Smooth muscle cell of the brain vasculature (primary cell): Measurements from ENCODE around the gene DRD4.

ENCODE experiments used
- DNase-seq: peaks from one replicate; pipeline ENCODE4 v3.0.0-alpha.2; 2012; ENCODE audit warnings: low read depth, low spot score

The DRD4 gene

GRCh38 chr11:621838-622237 is 15.2 kb upstream of the DRD4 start:
- no peak for DNase-seq

DNA sequence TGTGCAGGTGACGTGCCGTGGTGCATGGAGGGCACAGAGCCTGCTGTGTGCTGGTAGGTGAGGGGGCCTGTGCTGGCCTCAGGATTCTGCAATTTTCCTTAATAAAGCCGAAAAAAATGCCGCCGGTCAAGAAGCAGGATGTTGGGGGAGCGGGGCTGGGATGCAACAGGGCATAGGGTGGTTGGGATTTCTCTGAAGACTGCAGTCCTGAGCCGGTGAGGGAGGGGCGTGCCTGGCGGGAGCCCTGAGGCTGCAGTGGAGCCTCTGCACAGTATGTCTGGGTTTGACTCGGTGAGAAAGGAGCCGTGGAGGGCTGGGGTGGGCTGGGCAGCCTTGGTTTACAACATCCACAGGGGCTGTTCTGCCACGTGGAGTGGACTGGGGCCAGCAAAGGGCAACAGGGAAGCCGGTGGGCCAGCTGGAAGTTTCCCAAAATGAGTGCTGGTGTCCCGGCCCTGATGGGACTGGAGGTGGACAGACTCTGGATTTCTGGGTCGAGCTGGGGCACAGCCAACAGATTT is 13.7 kb upstream of the DRD4 start:
- DNase-seq = no peak

DNA sequence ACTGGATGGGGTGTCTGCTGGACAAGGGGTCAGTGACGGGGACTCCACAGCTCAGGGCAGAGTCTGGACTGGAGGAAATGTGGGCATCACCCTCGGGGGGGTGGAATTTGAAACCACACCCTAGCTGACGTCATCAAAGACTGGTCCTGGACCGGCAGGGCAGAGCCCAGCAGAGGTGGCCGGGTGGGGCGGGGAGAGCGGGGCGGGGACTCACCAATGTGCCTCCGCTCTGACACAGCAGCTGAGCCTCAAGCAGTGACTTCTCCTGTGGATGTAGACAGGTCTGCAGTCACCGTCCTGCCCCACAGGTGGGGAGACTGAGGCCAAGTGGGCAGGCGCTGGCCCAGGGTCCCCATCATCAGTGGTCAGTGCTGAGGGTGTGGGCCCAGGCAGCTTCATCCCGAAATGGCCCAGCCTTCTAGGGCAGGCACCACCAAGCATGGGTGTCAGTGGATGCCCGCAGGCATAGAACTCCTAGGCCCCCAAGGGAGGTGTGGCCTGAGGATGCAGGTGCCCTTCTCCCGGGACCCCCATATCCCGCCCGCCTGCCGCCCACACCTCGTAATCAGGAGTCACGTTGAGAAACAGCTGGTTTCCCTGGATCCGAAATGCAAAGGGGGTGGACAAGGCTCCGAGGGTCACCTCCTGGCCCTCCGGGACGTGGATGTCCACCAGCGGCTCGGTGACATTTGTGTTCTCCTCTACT is 12.9 kb upstream of the DRD4 start:
- DNase-seq = no peak

DNA sequence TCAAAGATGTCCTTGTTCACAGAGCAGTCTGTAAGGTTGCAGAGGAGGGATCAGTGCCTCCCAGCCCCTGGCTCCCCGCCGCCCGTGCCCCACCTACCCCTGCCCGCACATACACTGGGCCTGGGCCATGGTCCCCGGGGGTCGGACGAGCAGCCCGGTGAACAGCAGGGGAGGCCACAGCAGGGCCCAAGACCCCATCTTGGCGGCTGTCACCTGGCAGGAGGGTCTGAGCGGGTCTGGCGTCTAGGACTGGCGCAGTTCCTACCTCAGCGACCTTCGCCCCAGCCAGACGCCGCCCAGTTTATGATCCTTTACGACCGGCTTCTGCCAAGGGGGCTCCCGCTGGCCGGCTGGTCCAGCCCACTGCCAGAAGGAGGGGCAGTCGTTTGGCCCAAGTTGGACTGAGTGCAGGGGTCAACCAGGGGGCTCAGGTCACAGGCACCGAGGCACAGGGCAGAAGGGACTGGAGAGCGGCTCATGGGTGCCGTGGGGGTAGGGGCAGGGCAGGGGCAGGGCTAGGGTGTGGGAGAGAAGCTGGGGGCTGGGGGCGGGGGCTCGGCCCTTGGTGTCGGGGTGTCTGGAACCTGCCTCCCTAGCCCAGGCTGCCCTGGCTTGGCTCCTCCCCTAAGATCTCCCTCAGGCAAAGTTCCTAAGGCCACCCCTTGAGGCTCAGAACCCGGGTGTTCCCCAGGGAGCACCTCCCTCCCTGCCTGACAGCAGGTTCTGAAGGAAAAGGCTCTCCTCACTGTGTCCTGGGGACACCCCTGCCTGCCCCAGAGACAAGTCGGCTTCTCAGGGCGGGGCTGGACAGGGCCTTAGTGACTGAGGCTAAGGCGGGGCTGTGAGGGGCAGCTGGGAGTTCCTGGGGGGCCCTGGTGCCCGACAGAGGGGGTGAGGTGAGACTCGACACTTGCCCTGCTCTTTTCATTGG is 12.1 kb upstream of the DRD4 start, which contains the start of gene CDHR5:
Gene CDHR5, minus strand, starts transcription at position 251 of the 931 bp plus-strand sequence. Its CDS starts 53 bp downstream, at position 198.
- DNase-seq = no peak

DNA sequence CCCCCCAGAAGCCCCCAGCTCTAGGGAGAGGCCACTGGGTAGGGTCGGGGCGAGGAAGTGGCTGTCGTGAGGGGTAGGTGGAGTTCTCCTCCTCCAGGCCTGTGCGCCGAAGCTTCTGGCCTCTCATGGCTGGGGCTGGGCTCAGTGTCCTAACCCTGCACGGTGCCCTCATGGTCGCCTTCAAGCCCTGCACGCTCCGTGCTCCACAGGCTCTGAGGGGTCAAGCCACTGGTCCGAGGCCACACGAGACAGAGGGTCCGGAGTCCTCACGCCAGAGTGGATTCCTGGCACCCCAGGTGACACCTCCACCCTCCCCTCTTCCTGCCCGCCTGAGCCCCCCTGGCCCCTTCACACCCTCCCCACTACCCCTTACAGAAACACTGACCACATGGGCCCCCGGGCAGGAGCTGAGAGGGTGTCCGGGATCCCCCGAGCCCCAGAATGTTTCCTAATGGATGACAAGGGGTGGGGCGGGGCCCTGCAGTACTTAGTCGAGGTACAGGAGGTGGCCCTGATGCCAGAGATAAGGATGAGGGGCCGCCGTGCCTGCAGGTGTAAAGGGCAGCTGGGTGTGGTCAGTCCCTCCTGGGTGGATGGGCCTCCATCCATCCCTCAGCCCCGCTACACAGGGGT is 11.3 kb upstream of the DRD4 start:
- no peak for DNase-seq

DNA sequence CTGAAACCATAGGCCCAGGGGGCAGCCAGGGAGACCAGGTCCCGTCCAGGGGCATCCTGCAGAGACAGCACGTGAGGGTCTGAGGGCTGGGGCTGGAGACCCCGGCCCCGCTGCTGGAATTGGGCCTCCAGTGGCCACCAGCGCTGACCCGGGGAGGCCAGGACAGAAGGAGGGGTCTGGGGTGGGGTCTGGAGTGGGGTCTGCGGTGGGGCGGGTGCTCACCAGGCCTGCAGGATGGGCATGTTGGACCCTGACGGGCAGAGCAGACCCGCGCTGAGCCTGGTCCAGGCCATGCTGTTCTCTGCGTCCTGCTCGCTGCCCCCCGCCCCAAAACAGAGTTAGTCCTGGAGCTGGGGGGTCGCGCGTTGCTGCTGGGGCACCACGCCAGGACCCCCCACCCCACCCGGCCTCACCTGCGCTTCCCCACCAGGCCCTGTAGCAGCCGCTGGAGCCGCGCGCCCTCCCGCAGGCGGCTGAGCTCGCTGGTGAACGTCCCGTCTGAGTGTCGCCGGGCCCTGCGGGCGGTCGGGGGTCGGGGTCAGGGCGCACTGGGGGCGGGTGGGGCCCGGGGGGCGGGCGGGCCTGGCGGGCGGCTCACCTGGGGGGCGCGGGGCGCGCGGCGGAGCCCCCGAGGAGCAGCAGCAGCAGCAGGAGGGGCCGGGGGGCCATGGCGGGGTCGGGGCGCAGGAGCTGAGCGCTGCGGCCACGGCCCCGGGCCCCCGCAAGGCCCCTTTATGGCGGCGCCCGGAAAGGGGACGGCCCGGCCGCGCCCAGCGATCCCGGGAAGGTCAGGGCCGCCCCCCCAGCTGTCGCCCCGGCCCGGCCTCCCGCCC is 10.4 kb upstream of the DRD4 start, which contains the start of gene SCT:
Gene SCT, minus strand, starts transcription at position 707 of the 833 bp plus-strand sequence. Its CDS starts 38 bp downstream, at position 669.
- no peak for DNase-seq

DNA sequence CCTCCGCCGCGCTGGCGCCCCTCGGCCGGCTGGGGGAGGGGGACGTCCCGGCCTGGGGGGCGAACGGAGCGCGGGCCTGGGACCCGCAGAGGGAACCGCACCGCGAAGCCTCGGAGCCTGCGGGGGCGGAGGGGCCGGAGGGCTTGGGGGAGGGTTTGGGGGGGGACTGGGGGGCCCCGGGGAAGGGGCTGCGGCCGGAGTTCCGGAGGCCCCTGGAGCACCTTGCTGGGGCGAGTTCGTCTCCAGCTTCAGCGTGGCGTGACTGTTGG is 9.8 kb upstream of the DRD4 start:
- DNase-seq = no peak

DNA sequence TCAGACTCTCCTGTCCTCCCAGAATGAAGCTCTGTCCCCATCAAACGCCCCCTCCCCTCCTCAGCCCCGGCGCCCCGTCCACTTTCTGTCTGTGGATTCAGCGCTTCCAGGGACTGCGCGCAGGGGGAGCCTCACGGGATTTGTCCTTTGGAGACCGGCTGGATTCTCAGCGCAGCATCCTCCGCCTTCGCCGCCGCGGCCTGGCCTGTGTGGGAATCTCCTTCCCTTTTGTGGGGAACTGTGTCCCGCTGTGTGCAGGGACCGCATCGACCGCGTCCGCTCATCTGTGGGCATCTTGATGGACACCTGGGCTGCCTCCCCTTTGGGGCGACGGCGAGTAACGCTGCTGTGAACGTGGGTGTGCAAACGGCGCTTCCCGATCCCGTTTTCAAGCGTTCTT is 9.0 kb upstream of the DRD4 start:
- no peak for DNase-seq

GRCh38 chr11:629237-629583 is 7.9 kb upstream of the DRD4 start:
- DNase-seq = no peak

DNA sequence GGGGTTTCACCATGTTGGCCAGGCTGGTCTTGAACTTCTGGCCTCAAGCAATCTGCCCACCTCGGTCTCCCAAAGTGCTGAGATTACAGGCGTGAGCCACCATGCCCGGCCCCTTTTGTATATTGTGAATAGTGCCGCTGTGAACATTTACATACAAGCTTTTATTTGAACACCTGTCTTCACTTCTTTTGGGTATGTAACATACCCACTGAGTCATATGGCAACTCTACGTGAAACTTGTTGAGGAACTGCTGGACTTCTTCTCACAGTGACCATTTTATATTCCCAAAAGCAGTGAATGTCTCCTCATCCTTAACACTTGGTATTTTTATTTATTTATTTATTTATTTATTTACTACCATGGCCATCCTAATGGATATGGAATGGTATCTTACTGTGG is 6.2 kb upstream of the DRD4 start:
- no peak for DNase-seq

DNA sequence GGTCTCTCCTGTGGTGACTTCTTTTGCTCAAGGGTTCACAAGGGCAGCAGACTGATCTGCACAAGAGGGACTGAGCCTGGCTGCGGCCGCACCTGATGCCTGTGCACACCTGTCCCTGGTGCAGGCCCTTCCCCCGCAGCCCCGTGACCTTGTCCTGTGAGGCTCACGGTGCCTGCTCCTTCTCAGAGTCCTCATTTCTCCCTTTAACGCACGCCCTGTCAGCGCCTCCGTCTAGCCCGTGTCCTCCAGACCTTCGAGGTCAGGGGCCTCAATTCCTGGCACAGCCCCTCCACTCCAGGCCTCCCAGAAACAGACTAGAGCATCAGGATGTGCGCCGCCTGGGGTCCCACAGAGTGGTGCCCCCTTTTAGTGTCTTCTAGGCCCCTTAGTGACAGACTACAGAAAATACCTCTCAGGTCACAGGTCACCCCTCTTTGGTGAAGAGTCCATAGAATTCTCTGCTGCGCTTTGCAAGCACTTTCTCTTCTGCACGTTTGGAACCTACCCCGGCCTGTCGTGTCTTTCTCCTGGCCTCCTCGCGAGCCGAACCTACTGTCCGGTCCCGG is 1.0 kb upstream of the DRD4 start:
- no peak for DNase-seq

- DNase-seq = no peak
Observed at GRCh38 chr11:637333-637592, 194 bp downstream of the DRD4 start.

DNA sequence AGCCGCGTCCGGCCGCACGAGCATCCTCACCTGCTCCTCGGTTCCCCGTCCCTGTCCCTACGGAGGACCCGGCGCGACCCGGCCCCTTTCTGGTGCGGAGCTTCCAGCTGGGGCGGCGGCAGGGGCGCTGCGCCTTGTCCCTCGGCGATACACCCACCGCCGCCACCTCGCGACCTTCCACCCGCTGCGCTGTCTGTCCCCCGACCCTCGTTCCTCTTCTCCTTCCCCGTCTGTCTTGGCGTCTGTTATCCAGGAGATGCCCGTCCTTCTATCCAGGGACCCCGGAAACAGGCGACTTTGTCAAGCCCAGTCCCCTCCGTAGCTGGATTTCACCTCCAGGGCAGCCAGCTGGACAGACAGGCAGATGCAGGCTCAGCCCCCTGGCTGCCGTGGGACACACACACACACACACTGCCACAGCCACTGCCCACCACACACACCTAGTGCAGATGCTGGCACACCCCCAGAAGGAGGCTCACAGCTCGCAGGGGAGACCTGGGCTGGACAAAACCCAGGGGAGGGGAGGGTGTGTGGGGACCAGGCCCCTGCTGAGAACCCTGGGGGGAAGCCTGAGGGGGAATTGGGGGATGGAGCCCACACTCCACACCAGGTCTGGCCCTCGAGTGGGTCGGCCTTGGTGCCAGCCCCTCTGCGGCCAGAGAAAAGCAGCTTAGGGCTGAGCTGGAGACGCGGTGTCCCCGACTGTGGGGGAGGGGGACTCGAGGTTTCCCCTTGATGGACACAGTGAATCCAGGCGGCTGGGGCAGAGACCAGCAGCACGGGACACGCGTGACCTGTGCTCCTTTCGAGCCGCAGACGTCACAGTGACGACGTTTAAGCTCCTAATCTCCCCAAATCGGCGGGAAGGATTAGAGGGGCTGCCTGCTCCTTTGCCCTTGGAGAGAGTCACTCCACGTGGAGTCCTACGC is 788 bp downstream of the DRD4 start:
- no peak for DNase-seq

DNA sequence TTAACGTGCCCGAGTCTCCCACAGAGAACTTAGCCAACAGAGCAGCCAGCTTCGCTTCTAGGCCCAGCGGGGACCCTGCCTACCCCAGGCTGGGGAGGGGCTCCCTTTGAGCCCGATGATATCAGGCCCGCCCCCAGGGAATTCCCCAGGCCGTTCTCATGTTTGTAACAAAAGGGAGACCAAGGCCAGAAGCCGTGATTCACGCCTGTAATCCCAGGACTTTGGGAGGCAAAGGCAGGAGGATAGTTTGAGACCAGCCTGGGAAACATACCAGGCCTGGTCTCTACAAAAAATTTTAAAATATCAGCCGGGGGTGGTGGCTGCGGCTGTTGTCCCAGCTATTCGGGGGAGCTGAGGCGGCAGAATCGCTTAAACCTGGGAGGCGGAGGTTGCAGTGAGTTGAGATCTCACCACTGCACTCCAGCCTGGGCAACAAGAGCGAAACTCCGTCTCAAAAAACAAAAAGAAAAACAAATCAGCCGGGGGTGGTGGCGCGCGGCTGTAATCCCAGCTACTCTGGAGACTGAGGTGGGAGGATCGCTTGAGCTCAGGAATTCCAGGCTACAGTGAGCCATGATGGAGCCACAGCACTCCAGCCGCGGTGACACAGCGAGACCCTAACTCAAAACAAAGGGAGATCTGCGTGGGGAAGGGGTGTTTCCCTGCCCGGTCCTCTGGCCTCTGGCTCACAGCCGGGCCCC is 1.7 kb downstream of the DRD4 start:
- no peak for DNase-seq

DNA sequence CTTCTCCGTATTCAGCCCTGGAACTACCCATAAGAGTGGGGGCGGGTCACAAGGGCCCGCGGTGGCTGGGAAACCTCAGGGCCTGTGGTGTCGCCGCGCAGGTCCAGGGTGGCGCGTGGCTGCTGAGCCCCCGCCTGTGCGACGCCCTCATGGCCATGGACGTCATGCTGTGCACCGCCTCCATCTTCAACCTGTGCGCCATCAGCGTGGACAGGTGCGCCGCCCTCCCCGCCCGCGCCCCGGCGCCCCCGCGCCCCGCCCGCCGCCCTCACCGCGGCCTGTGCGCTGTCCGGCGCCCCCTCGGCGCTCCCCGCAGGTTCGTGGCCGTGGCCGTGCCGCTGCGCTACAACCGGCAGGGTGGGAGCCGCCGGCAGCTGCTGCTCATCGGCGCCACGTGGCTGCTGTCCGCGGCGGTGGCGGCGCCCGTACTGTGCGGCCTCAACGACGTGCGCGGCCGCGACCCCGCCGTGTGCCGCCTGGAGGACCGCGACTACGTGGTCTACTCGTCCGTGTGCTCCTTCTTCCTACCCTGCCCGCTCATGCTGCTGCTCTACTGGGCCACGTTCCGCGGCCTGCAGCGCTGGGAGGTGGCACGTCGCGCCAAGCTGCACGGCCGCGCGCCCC is 2.4 kb downstream of the DRD4 start:
- DNase-seq = no peak

DNA sequence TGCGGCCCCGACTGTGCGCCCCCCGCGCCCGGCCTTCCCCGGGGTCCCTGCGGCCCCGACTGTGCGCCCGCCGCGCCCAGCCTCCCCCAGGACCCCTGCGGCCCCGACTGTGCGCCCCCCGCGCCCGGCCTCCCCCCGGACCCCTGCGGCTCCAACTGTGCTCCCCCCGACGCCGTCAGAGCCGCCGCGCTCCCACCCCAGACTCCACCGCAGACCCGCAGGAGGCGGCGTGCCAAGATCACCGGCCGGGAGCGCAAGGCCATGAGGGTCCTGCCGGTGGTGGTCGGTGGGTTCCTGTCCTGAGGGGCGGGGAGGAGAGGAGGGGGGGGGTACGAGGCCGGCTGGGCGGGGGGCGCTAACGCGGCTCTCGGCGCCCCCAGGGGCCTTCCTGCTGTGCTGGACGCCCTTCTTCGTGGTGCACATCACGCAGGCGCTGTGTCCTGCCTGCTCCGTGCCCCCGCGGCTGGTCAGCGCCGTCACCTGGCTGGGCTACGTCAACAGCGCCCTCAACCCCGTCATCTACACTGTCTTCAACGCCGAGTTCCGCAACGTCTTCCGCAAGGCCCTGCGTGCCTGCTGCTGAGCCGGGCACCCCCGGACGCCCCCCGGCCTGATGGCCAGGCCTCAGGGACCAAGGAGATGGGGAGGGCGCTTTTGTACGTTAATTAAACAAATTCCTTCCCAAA is 3.1 kb downstream of the DRD4 start:
- DNase-seq = no peak

- DNase-seq = no peak
Observed at GRCh38 chr11:641806-642370, 4.8 kb downstream of the DRD4 start.

GRCh38 chr11:643366-643765 is 6.3 kb downstream of the DRD4 start:
- DNase-seq = no peak
